ENCODE results near the gene MCC.

- no peak for TF ChIP-seq POLR2AphosphoS5 (IDR thresholded peaks at IDR 0.05)
- TF ChIP-seq POLR2A (IDR thresholded peaks at IDR 0.05; ENCODE audit: low read depth): no peak
- TF ChIP-seq CTCF (IDR thresholded peaks at IDR 0.05): no peak
- TF ChIP-seq EP300 (IDR thresholded peaks at IDR 0.05): no peak
Observed at GRCh38 chr5:113150821-113151220, 337.4 kb downstream of the MCC start.
